Activated naive CD4-positive, alpha-beta T cell treated with anti-CD3 and anti-CD28 coated beads, Interleukin-2, amount 50 U/mL, for 72 hours (primary cell): ENCODE measurements around the gene MINDY4. TPM values are rescaled to one million over a fixed set of nuclear protein-coding genes. Genes with fewer than 3 reads are reported as not detected.
"Not testable (repeated sequence)": the region's sequence is repeated elsewhere in the genome, so short reads cannot be mapped to it uniquely, and the experiment has no call there.

Experiments
- ATAC-seq, 2 donors: fragments of 150-1000 bp; cut with Tn5 transposase; 2 replicates each; pipeline ENCODE4 v1.10.0; 2021; ENCODE audit warnings: mild to moderate bottlenecking in 2 of 2, moderate library complexity in 2 of 2
- DNase-seq, 2 donors: peaks; one replicate each; pipeline ENCODE4 v3.0.0; 2021 to 2022; ENCODE audit warnings: low spot score in 2 of 2
- H3K27ac Mint-ChIP-seq, 2 donors: one replicate each; pipeline ENCODE4 v1.8.0; 2022; ENCODE audit warnings: mild to moderate bottlenecking in 2 of 2, mixed read lengths in 2 of 2
- H3K36me3 Mint-ChIP-seq, 2 donors: one replicate each; pipeline ENCODE4 v1.8.0; 2022; ENCODE audit warnings: mixed read lengths in 2 of 2
- H3K9me3 Mint-ChIP-seq, 2 donors: one replicate each; pipeline ENCODE4 v1.8.0; 2022; ENCODE audit warnings: mixed read lengths in 2 of 2
- total RNA-seq, 2 donors: library from RNA; stranded (reverse); gene quantifications; one replicate each; pipeline ENCODE4 v1.2.3, GENCODE V29; 2022

The MINDY4 gene
- total RNA-seq, 2 donors from 2014 or later = 0.32 to 1.9 TPM

- not testable (repeated sequence) for DNase-seq, H3K36me3 Mint-ChIP-seq, H3K9me3 Mint-ChIP-seq, H3K27ac Mint-ChIP-seq, ATAC-seq
These were observed 36.7 kb downstream of the MINDY4 start for GRCh38 chr7:30807941-30808340.

DNA sequence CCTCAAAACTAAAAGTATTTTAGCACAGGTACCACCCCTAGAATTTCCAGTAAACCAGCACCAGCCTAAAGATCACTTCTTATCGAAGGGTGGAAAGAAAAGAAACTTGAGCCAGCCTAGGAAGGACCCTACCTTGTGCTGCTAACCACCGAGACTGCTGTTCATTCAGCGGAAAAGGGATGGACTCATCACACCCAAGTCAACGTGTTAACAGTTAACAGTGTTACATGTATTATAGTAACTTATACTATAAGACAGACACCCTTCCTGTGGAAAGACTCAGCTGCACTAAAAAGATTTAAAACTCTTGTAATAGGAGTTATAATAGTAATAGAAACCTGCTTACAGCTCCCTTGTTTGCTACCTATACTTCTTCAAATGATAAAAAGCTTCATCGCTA is 39.8 kb downstream of the MINDY4 start:
- ATAC-seq (no peak), DNase-seq (no peak)
- no peak overlapping the region for H3K27ac Mint-ChIP-seq
- H3K36me3 Mint-ChIP-seq = no peaks in the 10 kb centered on the region
- H3K9me3 Mint-ChIP-seq = no peaks in the 10 kb centered on the region

DNA sequence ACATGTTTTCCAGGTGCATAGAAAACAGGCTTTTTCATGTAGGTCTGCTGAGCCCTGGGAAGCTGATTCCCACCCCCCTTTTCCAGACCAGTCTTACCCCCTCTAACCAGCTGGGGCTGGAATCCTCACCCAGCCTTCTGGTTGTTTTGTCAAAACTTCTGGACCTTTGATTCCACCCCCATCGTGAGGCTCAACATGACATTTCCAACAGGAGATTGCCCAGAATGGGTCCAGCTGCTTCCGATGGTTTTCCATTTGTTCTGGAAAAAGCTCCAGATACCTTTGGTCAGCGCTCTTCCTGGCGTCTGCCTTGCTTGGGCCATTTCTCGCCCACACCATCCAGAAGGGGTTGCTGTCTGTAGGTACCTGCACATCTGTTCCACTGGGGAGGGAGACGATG is 41.5 kb downstream of the MINDY4 start:
- H3K9me3 Mint-ChIP-seq = no peaks in the 10 kb centered on the region
- H3K27ac Mint-ChIP-seq = peak overlapping the region in 1 of 2 donors; percentile 3
- no peaks in the 10 kb centered on the region for H3K36me3 Mint-ChIP-seq
- ATAC-seq (no peak), DNase-seq (no peak)

DNA sequence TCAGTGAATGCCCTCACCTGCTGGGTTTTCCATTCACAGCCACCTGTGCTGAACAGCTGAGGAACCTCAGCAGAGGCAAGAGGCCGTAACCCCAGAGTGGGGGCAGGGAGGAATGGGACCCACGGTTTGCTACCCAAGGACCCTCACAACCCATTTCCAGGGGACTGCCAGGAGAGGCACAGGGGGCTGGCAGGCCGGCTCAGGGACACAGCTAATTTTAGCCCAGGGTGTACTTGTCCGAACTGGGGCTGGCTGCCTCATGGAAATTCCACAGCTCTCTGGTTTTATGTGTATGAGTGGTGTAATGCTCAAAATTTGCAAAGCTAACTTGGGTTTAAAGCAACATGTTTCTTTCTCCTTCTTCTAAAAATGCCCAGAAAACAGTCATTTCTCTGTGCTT is 42.2 kb downstream of the MINDY4 start:
- no peak for ATAC-seq
- Mint-ChIP-seq H3K9me3 (no peaks in the 10 kb centered on the region), H3K36me3 (no peaks in the 10 kb centered on the region), H3K27ac (no peak overlapping the region)
- no peak for DNase-seq

DNA sequence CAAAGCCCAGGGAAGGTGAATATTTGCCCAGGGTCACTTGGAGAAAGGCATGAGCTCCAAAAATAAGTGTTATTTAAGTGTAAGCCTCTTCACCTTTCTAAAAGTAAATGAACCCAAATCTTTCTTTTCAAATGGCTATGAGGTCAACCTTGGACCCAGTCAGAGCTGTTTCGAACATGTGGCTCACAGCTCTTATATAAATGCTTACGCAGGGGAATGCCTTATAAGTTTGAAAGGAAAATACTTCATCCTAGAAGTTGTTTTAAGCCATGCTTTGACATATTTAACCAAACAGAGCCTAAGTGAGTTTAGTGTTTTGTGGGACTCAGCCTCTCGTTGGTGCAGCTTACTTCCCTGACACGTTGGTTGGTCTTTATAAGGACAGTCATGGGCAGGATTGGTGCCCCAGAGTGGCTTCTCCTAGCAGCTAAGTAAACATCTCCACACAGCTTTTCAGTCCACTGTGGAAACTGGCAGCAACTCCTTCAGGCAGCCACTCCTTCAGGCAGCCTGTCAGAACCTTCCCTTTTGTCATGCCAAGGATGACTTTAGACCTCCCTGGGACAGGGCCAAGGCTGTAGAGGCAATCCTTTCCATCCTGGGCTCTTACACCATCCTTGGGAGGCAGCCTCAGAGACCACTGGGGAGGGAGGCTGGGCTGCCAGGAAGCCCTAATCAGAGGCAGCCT is 43.6 kb downstream of the MINDY4 start:
- Mint-ChIP-seq H3K36me3 (no peaks in the 10 kb centered on the region), H3K27ac (no peak overlapping the region), H3K9me3 (no peaks in the 10 kb centered on the region)
- ATAC-seq = no peak
- DNase-seq = no peak

DNA sequence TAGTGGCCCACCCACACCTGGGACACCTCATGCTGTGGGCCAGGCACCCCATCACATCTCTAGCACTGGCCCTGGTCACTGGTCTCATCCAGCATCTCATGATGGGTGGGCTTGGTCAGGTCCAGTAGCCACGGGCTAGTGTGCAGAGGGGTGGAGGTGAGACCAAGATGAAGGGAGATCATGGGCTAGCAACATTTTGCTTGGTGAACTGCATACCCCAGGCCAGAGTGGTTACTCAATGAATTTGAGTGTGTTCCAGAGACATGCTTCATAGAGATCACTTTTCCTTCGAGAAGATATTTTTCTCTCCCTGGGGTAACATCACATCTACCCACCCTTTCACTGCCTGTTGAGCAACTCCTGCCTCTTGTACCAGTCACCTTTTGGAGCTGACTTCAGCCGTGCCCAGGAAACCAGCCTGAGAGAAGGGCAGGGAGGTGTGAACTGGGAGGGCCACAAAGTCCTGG is 44.2 kb downstream of the MINDY4 start:
- Mint-ChIP-seq H3K27ac (no peak overlapping the region), H3K9me3 (no peaks in the 10 kb centered on the region), H3K36me3 (no peaks in the 10 kb centered on the region)
- ATAC-seq (no peak), DNase-seq (no peak)

GRCh38 chr7:30815951-30816644 is 44.9 kb downstream of the MINDY4 start:
- Mint-ChIP-seq H3K36me3 (no peaks in the 10 kb centered on the region), H3K27ac (no peak overlapping the region), H3K9me3 (no peaks in the 10 kb centered on the region)
- ATAC-seq (no peak), DNase-seq (no peak)

- no peak for DNase-seq
- no peaks in the 10 kb centered on the region for H3K9me3 Mint-ChIP-seq
- no peak overlapping the region for H3K27ac Mint-ChIP-seq
- no peaks in the 10 kb centered on the region for H3K36me3 Mint-ChIP-seq
- no peak for ATAC-seq
These were observed 45.6 kb downstream of the MINDY4 start for GRCh38 chr7:30816645-30817370.

DNA sequence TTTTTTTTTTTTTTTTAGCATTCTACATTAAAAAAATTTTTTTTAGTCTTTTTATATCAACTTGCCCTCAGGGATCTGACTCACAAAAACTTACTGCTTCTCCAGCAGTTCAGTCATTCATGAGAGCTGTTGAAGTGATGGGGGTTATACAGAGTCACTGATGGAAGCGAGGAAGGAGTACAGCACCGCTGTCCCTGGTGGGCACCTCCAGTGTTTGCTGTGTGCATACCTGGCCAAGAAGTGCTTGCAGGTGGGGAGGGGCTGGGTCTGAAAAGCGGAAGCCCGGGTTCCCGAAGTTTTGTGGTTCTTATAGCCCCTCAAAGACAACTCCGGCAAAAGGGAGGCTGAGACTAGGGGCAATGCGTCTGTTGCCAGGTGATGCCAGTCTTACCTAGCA is 46.2 kb downstream of the MINDY4 start:
- Mint-ChIP-seq H3K9me3 (no peaks in the 10 kb centered on the region), H3K36me3 (no peaks in the 10 kb centered on the region), H3K27ac (no peak overlapping the region)
- DNase-seq (no peak), ATAC-seq (no peak)

DNA sequence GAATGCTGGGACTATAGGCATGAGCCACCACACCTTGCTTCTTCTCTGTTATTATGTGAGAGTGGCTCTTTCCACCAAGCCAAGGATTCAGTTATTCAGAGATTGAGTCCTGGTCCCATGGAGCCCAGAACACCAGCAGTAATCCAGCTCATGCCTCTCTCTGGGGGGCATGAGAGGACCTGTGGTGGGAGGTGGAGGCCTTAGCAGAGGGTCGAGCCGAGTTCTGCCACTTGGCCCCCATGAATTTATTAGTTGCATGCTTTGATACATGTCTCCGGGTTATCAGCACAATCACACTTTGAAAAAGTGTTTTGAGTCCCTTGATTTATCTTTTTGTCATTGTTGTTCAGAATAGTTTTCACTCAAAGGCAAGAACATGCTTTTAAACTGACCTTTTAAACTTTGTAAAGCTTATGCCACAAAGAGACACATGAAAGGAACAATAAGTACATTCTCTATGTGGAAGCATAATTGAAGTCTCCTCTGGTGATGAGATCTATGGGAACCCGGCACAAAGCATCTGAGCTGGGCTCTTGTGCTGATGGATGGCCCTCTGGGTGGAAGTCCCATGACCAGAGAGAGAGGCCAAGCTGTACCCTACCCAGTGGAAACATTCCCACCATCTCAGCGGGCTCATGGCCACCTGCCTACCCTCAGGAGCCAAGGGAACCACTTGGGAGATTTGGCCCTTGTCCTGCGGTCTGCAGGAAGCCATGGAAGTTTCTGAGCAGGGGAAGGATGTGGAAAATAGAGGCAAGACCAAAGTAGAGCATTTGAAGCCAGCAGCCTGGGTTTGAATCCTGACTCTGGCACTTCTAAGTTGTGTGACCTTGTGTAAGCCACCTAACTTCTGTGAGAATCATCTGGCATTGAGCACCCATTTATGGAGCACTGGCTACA is 53.9 kb downstream of the MINDY4 start:
- DNase-seq (no peak), ATAC-seq (no peak)
- no peak overlapping the region for H3K27ac Mint-ChIP-seq
- peaks cover 0 to 11% of the 10 kb centered on the region in 2 donors for H3K36me3 Mint-ChIP-seq
- H3K9me3 Mint-ChIP-seq = peaks cover 0 to 9% of the 10 kb centered on the region in 2 donors

DNA sequence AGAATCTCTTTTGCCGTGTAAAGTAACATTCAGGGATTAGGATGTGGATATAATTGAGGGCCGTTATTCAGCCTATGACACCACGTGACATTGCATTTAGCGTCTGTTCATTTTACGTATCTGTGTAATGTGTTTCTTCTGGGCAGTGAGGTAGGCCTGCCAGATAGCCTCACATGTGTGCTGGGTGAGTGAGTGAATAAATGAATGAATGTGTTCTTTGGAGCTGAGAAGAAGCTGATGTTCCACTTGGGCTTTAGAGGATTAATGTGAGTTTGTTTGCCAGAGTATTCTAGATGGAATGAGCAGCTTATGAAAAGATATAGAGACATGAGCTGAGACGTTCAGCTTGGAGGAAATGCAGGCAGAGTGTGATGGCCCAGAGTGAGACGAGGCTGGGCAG is 55.0 kb downstream of the MINDY4 start:
- Mint-ChIP-seq H3K9me3 (peaks cover 6 to 17% of the 10 kb centered on the region in 2 donors), H3K36me3 (peaks cover 10 to 22% of the 10 kb centered on the region in 2 donors), H3K27ac (no peak overlapping the region)
- no peak for DNase-seq
- ATAC-seq = no peak

GRCh38 chr7:30828591-30828990 is 57.4 kb downstream of the MINDY4 start:
- DNase-seq = no peak
- H3K36me3 Mint-ChIP-seq = peaks cover 22 to 35% of the 10 kb centered on the region in 2 donors
- no peak overlapping the region for H3K27ac Mint-ChIP-seq
- ATAC-seq = no peak
- peaks cover 15 to 32% of the 10 kb centered on the region in 2 donors for H3K9me3 Mint-ChIP-seq

DNA sequence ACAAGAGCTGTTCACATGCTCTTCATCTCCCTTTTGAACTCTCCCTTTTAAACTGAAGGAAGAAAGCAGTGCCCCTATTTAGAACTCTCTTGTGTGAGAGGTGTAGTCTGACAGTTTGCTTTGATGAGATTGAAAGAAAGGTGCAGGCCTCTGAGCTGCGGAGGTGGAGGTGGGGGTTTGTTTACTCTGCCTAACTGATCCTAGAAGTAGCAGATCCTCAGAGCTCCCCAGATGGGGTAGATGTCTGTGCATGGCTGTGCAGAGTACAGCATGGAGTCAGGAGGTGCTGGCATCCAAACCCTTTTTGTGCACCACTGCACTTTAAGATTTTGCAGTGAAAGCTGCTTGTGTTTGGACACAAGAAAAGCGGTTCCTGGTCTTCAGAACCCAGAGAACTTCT is 58.3 kb downstream of the MINDY4 start:
- Mint-ChIP-seq H3K9me3 (peaks cover 15 to 35% of the 10 kb centered on the region in 2 donors), H3K27ac (peak overlapping the region; percentile 11 to 83), H3K36me3 (peaks cover 28 to 43% of the 10 kb centered on the region in 2 donors)
- DNase-seq (no peak), ATAC-seq (no peak)

GRCh38 chr7:30831227-30831626 is 60.0 kb downstream of the MINDY4 start:
- Mint-ChIP-seq H3K9me3 (peaks cover 15 to 41% of the 10 kb centered on the region in 2 donors), H3K36me3 (peaks cover 36 to 50% of the 10 kb centered on the region in 2 donors), H3K27ac (no peak overlapping the region)
- ATAC-seq = no peak
- no peak for DNase-seq

- H3K9me3 Mint-ChIP-seq = peaks cover 15 to 41% of the 10 kb centered on the region in 2 donors
- DNase-seq (no peak), ATAC-seq (no peak)
- no peak overlapping the region for H3K27ac Mint-ChIP-seq
- peaks cover 36 to 50% of the 10 kb centered on the region in 2 donors for H3K36me3 Mint-ChIP-seq
These were observed 60.7 kb downstream of the MINDY4 start for GRCh38 chr7:30831936-30832335.

DNA sequence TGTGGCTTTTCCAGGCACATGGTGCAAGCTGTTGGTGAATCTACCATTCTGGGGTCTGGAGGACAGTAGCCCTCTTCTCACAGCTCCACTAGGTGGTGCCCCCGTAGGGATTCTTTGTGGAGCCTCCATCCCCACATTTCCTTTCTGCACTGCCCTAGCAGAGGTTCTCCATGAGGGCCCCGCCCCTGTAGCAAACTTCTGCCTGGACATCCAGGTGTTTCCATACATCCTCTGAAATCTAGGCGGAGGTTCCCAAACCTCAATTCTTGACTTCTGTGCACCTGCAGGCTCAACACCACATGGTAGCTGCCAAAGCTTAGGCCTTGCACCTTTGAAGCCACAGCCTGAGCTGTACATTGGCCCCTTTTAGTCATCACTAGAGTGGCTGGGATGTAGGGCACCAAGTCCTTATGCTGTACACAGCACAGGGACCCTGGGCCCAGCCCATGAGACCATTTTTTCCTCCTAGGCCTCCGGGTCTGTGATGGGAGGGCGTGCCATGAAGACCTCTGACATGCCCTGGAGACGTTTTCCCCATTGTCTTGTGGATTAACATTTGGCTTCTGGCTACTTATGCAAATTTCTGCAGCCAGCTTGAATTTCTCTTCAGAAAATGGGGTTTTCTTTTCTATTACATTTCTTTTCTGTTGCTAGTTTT is 62.9 kb downstream of the MINDY4 start:
- DNase-seq, H3K27ac Mint-ChIP-seq, ATAC-seq: not testable (repeated sequence)
- H3K36me3 Mint-ChIP-seq = peaks cover 36 to 48% of the 10 kb centered on the region in 2 donors
- peaks cover 15 to 41% of the 10 kb centered on the region in 2 donors for H3K9me3 Mint-ChIP-seq
